Spinal cord (tissue), 10 donors: ENCODE results near the gene ERG28. TPM values are rescaled to one million over a fixed set of nuclear protein-coding genes. Genes with fewer than 3 reads are reported as not detected.
"Not testable (repeated sequence)": the region's sequence is repeated elsewhere in the genome, so short reads cannot be mapped to it uniquely, and the experiment has no call there.

Source experiments
- DNase-seq, 6 donors: peaks; one replicate each; pipeline versions ENCODE4 v3.0.0 to v3.0.0-alpha.2; 2013 to 2015; ENCODE audit warnings: low spot score in 6 of 6, low read depth in 4 of 6
- H3K27ac ChIP-seq: one replicate; pipeline ENCODE4 v1.5.1; 2013; ENCODE audit warnings: low read depth, low read length, control low read depth
- H3K27me3 ChIP-seq: one replicate; pipeline ENCODE4 v1.6.1; 2013; ENCODE audit warnings: low read length; ENCODE audit not compliant: control insufficient read depth, insufficient read depth
- H3K36me3 ChIP-seq: one replicate; pipeline ENCODE4 v1.6.1; 2013; ENCODE audit warnings: low read length; ENCODE audit not compliant: control insufficient read depth, insufficient read depth
- H3K4me1 ChIP-seq: one replicate; pipeline ENCODE4 v1.6.1; 2013; ENCODE audit warnings: low read length; ENCODE audit not compliant: control insufficient read depth, insufficient read depth
- H3K4me3 ChIP-seq: one replicate; pipeline ENCODE4 v1.5.1; 2013; ENCODE audit warnings: low read depth, low read length, control low read depth
- H3K9me3 ChIP-seq: one replicate; pipeline ENCODE4 v1.6.1; 2013; ENCODE audit warnings: low read length; ENCODE audit not compliant: control insufficient read depth, insufficient read depth
- WGBS: methylation state at CpG from one replicate; pipeline ENCODE4 v1.1.5; 2013; ENCODE audit warnings: missing lambda C conversion rate; ENCODE audit not compliant: insufficient coverage; 5-methylcytosine and 5-hydroxymethylcytosine counted together
- polyA plus RNA-seq, 2 donors: library from polyadenylated mRNA; unstranded; fragments of 120-200 nt; gene quantifications; one replicate each; pipeline ENCODE4 v1.2.1, GENCODE V29; 2013; ENCODE audit not compliant: insufficient read length in 2 of 2
- total RNA-seq, 2 donors: library from RNA; depleted of rRNA in 1 of 2; stranded (reverse); fragments of 120-200 nt in 1 of 2; fragments of >200 nt in 1 of 2; gene quantifications; one replicate each; pipeline versions ENCODE4 v1.2.3 to v1.2.4, GENCODE V29; 2013 to 2014
- donor health status: healthy.

Gene ERG28
- total and polyA plus RNA-seq, 4 donors: 12.2 to 58.5 (median 34.6) TPM

DNA sequence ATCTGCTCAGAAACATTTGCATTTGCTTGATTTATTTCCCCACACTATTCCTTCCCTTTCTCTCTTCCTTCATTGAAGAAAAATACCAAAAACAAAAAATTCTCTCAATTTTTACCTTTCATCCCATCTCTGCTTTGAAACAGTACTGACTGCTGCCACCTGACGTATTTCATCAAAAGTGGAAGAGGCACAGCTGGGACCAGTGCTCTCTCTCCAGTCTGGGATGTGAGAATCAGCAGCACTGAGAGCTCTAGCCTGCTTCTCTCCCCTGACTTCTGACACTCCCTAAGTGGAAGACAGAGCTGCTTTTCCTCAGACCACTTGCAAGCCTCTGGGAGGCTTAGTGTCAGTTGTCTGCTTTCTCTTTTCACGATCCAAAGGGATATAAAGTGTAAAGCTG is 37.2 kb upstream of the ERG28 start:
- WGBS: 75% methylated on average over 1 of the region's 2 CpGs
- peak in 1 of 6 donors; percentile 8 for DNase-seq
- Histone ChIP-seq H3K4me3 (no peak overlapping the region), H3K27me3 (no peaks in the 10 kb centered on the region), H3K9me3 (no peaks in the 10 kb centered on the region), H3K4me1 (peaks cover 18% of the 10 kb centered on the region), H3K36me3 (peaks cover 15% of the 10 kb centered on the region), H3K27ac (peak overlapping the region; percentile 88)

DNA sequence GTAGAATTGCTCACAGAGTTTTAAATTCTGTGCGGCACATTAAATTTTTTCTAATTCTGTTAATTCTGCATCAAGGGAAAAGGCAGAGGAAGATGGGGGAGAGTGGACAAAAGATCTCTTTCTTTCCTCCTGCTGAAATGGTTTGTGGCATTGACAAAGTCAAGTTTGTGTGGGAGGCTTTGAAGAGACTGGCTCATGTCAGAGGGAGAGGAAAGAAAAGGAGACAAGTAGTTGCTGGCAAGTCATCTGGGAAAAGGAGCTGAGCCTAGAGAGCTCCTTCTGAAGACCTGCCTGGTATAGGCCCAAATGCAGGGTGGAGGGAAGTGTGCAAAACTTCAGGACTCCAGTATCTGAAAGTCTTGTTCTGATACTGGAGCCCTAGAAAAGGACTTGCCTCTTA is 36.7 kb upstream of the ERG28 start:
- no CpG with 5 or more reads among the region's 1 CpG for WGBS
- DNase-seq: peak in 3 of 6 donors; percentile 42 to 78 (median 66)
- peaks cover 17% of the 10 kb centered on the region for H3K36me3 ChIP-seq
- no peaks in the 10 kb centered on the region for H3K9me3 ChIP-seq
- H3K27me3 ChIP-seq: no peaks in the 10 kb centered on the region
- peaks cover 14% of the 10 kb centered on the region for H3K4me1 ChIP-seq
- H3K27ac ChIP-seq: peak overlapping the region; percentile 88
- no peak overlapping the region for H3K4me3 ChIP-seq

GRCh38 chr14:75695025-75695424 is 34.3 kb upstream of the ERG28 start:
- not testable (repeated sequence) for DNase-seq, H3K27me3 ChIP-seq, H3K4me3 ChIP-seq, H3K27ac ChIP-seq, H3K9me3 ChIP-seq
- 94% methylated on average over 5 of the region's 6 CpGs for WGBS
- Histone ChIP-seq H3K4me1 (peaks cover 10% of the 10 kb centered on the region), H3K36me3 (peaks cover 28% of the 10 kb centered on the region)

- WGBS: 100% methylated on average over 2 of the region's 7 CpGs
- DNase-seq: no peak
- Histone ChIP-seq H3K4me3 (no peak overlapping the region), H3K9me3 (no peaks in the 10 kb centered on the region), H3K36me3 (peaks cover 26% of the 10 kb centered on the region), H3K27ac (no peak overlapping the region), H3K4me1 (no peaks in the 10 kb centered on the region), H3K27me3 (no peaks in the 10 kb centered on the region)
Observed at GRCh38 chr14:75690010-75690409, 29.3 kb upstream of the ERG28 start.

DNA sequence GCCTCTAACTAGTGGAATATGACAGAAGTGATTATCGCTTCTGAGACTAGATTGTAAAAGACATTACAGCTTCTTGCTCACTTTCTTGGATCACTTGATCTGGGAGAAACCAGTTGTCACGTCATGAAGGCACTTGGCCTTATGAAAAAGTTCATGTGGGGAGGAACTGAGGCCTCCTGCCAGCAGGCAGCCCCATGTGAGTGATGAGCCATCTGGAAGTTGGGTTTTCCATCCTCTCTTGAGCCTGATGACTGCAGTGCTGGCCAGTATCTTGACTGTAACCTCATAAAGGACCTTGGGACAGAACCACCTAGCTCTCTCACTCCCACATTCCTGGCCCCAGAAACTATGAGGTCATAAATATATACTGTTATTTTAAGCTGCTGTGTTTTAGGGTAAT is 28.3 kb upstream of the ERG28 start:
- H3K27ac ChIP-seq: no peak overlapping the region

GRCh38 chr14:75685910-75686309 is 25.2 kb upstream of the ERG28 start:
- H3K27ac ChIP-seq: no peak overlapping the region
- whole genome bisulfite sequencing: no CpG with 5 or more reads among the region's 2 CpGs
- DNase-seq: no peak
- no peaks in the 10 kb centered on the region for H3K27me3 ChIP-seq
- peaks cover 33% of the 10 kb centered on the region for H3K36me3 ChIP-seq
- no peaks in the 10 kb centered on the region for H3K9me3 ChIP-seq
- H3K4me1 ChIP-seq: no peaks in the 10 kb centered on the region
- H3K4me3 ChIP-seq: no peak overlapping the region

More for the DNA sequence above, 28.3 kb upstream of the ERG28 start:
- DNase-seq: no peak
- Histone ChIP-seq H3K9me3 (no peaks in the 10 kb centered on the region), H3K4me1 (no peaks in the 10 kb centered on the region), H3K36me3 (peaks cover 24% of the 10 kb centered on the region), H3K4me3 (no peak overlapping the region), H3K27me3 (no peaks in the 10 kb centered on the region)
- 86% methylated on average over 2 of the region's 2 CpGs for WGBS

DNA sequence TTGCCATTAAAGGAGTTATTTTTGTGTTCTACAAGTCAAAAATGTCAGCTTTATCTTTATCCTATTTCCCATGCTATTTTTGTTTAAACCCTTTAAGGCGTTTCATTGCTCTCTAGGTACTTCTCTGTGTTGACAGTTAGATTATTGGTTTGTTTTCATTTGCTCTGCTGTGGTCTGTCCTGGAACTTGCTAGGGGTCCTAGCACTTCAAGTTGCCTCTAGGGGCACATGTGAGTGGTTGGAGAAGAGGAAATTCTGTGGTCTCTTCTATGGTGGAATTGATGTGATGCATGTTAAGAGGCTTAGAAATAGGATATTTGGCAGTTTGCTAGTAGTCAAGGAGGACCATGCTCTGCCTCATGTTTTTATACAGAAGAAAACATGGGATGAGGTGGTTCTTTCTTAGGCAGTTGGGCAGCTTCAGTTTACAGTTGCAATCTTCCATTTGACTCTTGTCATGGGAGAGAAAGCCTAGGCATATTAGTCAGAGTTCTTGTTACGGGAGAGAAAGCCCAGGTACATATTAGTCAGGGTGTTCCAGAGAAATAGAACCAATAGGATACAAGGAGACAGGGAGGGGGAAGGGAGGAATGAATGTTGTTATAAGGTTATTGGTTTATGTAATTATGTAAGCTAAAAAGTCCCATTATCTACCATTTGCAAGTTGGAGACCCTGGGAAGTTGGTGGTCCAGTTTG is 14.7 kb upstream of the ERG28 start:
- DNase-seq: no peak
- no peaks in the 10 kb centered on the region for H3K4me1 ChIP-seq
- H3K4me3 ChIP-seq: no peak overlapping the region
- peaks cover 3% of the 10 kb centered on the region for H3K36me3 ChIP-seq
- 100% methylated on average over 1 of the region's 2 CpGs for WGBS
- peaks cover 2% of the 10 kb centered on the region for H3K9me3 ChIP-seq
- H3K27ac ChIP-seq: no peak overlapping the region
- no peaks in the 10 kb centered on the region for H3K27me3 ChIP-seq

GRCh38 chr14:75673345-75674035 is 12.8 kb upstream of the ERG28 start:
- Histone ChIP-seq H3K36me3 (peaks cover 7% of the 10 kb centered on the region), H3K27ac (peak overlapping the region; percentile 33), H3K4me1 (no peaks in the 10 kb centered on the region), H3K9me3 (peaks cover 2% of the 10 kb centered on the region), H3K27me3 (no peaks in the 10 kb centered on the region), H3K4me3 (no peak overlapping the region)
- WGBS: no CpG with 5 or more reads among the region's 4 CpGs
- DNase-seq: peak in 3 of 6 donors; percentile 25 to 57 (median 40)

DNA sequence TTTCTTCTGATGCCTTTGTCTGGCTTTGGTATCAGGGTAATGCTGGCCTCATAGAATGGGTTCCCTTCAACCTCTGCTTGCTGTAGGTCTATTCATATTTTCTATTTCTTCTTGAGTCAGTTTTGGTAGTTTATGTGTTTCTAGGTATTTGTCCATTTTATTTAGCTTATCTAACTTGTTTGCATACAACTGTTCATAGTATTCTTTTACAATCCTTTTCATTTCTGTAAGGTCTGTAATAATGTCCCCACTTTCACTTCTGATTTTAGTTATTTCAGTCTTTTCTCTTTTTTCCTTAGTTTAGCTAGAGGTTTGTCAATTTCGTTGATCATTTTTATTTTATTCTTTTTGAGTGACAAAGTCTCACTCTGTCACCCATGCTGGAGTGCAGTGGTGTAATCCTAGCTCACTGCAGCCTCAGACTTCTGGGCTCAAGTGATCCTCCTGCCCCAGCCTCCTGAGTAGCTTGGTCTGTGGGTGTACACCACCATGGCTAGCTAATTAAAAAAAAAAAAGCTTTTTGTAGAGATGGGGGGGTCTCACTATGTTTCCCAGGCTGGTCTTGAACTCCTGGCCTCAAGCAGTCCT is 12.0 kb upstream of the ERG28 start:
- Histone ChIP-seq H3K27ac (peak overlapping the region; percentile 33), H3K27me3 (no peaks in the 10 kb centered on the region), H3K4me1 (no peaks in the 10 kb centered on the region), H3K4me3 (no peak overlapping the region), H3K36me3 (peaks cover 7% of the 10 kb centered on the region), H3K9me3 (peaks cover 2% of the 10 kb centered on the region)
- WGBS: no CpG with 5 or more reads among the region's 1 CpG
- no peak for DNase-seq
